GM12874 (cell line): ENCODE results near the gene PAX6.

Experiments used
- CTCF ChIP-seq: IDR thresholded peaks from 2 replicates; pipeline ENCODE4 v1.5.1; 2011; ENCODE audit warnings: low read depth, mild to moderate bottlenecking, control low read depth, low read length, moderate library complexity; ENCODE audit not compliant: insufficient read depth

PAX6 gene

GRCh38 chr11:31810779-31811647 is at the start of gene PAX6:
Gene PAX6, minus strand, starts transcription at chr11:31811322. Its CDS starts 4,911 bp downstream, at chr11:31806411.
- no peak for TF ChIP-seq CTCF

GRCh38 chr11:31860391-31860790 is 49.3 kb upstream of the PAX6 start:
- no peak for TF ChIP-seq CTCF

GRCh38 chr11:31856248-31856647 is 45.1 kb upstream of the PAX6 start:
- no peak for TF ChIP-seq CTCF

GRCh38 chr11:31855466-31855865 is 44.3 kb upstream of the PAX6 start:
- no peak for TF ChIP-seq CTCF

GRCh38 chr11:31850365-31850764 is 39.2 kb upstream of the PAX6 start:
- TF ChIP-seq CTCF = no peak

- TF ChIP-seq CTCF = no peak
Measured at GRCh38 chr11:31847761-31848160, 36.6 kb upstream of the PAX6 start.

GRCh38 chr11:31845331-31845730 is 34.2 kb upstream of the PAX6 start:
- no peak for TF ChIP-seq CTCF
